Fibroblast of lung (primary cell): Measurements from ENCODE around the gene EHMT1. TPM values are rescaled to one million over a fixed set of nuclear protein-coding genes. Genes with fewer than 3 reads are reported as not detected.

ENCODE experiments used
- DNase-seq, 2 donors: peaks; one replicate each; pipeline versions ENCODE4 v3.0.0 to v3.0.0-alpha.2; 2010; ENCODE audit warnings: low read depth in 2 of 2
- H2AFZ ChIP-seq: 2 replicates; pipeline ENCODE4 v1.5.1; 2012; ENCODE audit warnings: low read length, control low read depth, inconsistent platforms
- H3K27ac ChIP-seq: 2 replicates; pipeline ENCODE4 v1.5.1; 2011; ENCODE audit warnings: low read length, control low read depth; ENCODE audit not compliant: insufficient read depth
- H3K27me3 ChIP-seq: 2 replicates; pipeline ENCODE4 v1.5.1; 2011; ENCODE audit warnings: mild to moderate bottlenecking, low read length; ENCODE audit not compliant: control insufficient read depth, insufficient read depth
- H3K36me3 ChIP-seq: 2 replicates; pipeline ENCODE4 v1.5.1; 2011; ENCODE audit warnings: low read length; ENCODE audit not compliant: control insufficient read depth, insufficient read depth
- H3K4me1 ChIP-seq: 2 replicates; pipeline ENCODE4 v1.5.1; 2011; ENCODE audit warnings: low read length; ENCODE audit not compliant: control insufficient read depth, insufficient read depth; ENCODE audit errors: extremely low read depth
- H3K4me2 ChIP-seq: 2 replicates; pipeline ENCODE4 v1.5.1; 2011; ENCODE audit warnings: low read length, control low read depth; ENCODE audit not compliant: insufficient read depth; ENCODE audit errors: extremely low read depth
- H3K4me3 ChIP-seq, 4 experiments: fragments of 200-600 bp in 1 of 4; sonication (generic) in 1 of 4; replicated peaks in 1 of 4; 2 replicates each; pipeline ENCODE4 v1.5.1; 2011 to 2016; ENCODE audit warnings: low read length in 4 of 4, low read depth in 3 of 4, mild to moderate bottlenecking in 3 of 4, control low read depth in 2 of 4, inconsistent platforms in 1 of 4, mixed read lengths in 1 of 4; ENCODE audit not compliant: insufficient read depth in 1 of 4; ENCODE audit errors: control extremely low read depth in 1 of 4
- H3K79me2 ChIP-seq: 2 replicates; pipeline ENCODE4 v1.5.1; 2012; ENCODE audit warnings: mild to moderate bottlenecking, low read length, inconsistent platforms; ENCODE audit not compliant: control insufficient read depth, insufficient read depth
- H3K9ac ChIP-seq: 2 replicates; pipeline ENCODE4 v1.5.1; 2011; ENCODE audit warnings: mild to moderate bottlenecking, low read length, control low read depth; ENCODE audit not compliant: insufficient read depth
- H3K9me3 ChIP-seq: 2 replicates; pipeline ENCODE4 v1.5.1; 2012; ENCODE audit warnings: low read depth, low read length; ENCODE audit not compliant: control insufficient read depth, insufficient read depth
- H4K20me1 ChIP-seq: 2 replicates; pipeline ENCODE4 v1.5.1; 2011; ENCODE audit warnings: low read length; ENCODE audit not compliant: control insufficient read depth, insufficient read depth; ENCODE audit errors: extremely low read depth
- EZH2 ChIP-seq: IDR thresholded peaks from 2 replicates; pipeline ENCODE4 v1.5.1; 2012; ENCODE audit warnings: low read length, control low read depth, mild to moderate bottlenecking; ENCODE audit errors: missing control alignments
- polyA plus RNA-seq, 2 donors: library from polyadenylated mRNA; depleted of rRNA in 1 of 2; stranded (reverse) in 1 of 2; unstranded in 1 of 2; fragments of >200 nt; gene quantifications; 2 replicates each; pipeline ENCODE4 v1.2.1, GENCODE V29; 2011 to 2012; ENCODE audit warnings: missing spikeins in 1 of 2
- total RNA-seq: library from RNA; depleted of rRNA; stranded (reverse); fragments of >200 nt; gene quantifications from 2 replicates; pipeline ENCODE4 v1.2.1, GENCODE V29; 2014
- TF ChIP-seq, protein P1 (sequence below), 2 donors: IDR thresholded peaks in 1 of 2; conservative IDR thresholded peaks in 1 of 2; 1 replicate in 1 of 2; 2 replicates in 1 of 2; pipeline ENCODE4 v1.5.1; 2011 to 2012; ENCODE audit warnings: low read length in 2 of 2, control low read depth in 1 of 2, inconsistent platforms in 1 of 2, low read depth in 1 of 2, mild to moderate bottlenecking in 1 of 2

EHMT1 gene
- total and polyA plus RNA-seq, 2 donors (not counting 1 experiment from before 2014, with no cell fraction given) = 22.4 to 48.6 TPM

DNA sequence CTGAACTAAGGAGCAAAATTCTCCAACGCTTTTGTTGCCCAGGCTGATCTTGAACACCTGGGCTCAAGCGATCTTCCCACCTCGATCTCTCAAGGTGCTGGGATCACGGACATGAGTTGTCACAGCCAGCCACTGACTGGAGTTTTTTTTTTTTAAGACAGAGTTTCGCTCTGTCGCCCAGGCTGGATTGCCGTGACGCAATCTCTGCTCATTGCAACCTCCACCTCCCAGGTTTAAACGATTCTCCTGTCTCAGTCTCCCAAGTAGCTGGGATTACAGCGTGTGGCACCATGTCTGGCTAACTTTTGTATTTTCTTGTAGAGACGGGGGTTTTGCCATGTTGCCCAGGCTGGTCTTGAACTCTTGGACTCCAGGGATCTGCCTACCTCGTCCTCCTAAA, 58.2 kb downstream of the EHMT1 start:
- Histone ChIP-seq H4K20me1 (no peaks in the 10 kb centered on the region), H2AFZ (no peak overlapping the region)
- TF ChIP-seq, protein P1, sequence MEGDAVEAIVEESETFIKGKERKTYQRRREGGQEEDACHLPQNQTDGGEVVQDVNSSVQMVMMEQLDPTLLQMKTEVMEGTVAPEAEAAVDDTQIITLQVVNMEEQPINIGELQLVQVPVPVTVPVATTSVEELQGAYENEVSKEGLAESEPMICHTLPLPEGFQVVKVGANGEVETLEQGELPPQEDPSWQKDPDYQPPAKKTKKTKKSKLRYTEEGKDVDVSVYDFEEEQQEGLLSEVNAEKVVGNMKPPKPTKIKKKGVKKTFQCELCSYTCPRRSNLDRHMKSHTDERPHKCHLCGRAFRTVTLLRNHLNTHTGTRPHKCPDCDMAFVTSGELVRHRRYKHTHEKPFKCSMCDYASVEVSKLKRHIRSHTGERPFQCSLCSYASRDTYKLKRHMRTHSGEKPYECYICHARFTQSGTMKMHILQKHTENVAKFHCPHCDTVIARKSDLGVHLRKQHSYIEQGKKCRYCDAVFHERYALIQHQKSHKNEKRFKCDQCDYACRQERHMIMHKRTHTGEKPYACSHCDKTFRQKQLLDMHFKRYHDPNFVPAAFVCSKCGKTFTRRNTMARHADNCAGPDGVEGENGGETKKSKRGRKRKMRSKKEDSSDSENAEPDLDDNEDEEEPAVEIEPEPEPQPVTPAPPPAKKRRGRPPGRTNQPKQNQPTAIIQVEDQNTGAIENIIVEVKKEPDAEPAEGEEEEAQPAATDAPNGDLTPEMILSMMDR (conservative IDR thresholded peaks at IDR 0.05 in 1 of 2, IDR thresholded peaks at IDR 0.05 in 1 of 2; ENCODE audit: low read depth in 1 of 2, low read length in 2 of 2) = no peak
- TF ChIP-seq EZH2 = no peak

DNA sequence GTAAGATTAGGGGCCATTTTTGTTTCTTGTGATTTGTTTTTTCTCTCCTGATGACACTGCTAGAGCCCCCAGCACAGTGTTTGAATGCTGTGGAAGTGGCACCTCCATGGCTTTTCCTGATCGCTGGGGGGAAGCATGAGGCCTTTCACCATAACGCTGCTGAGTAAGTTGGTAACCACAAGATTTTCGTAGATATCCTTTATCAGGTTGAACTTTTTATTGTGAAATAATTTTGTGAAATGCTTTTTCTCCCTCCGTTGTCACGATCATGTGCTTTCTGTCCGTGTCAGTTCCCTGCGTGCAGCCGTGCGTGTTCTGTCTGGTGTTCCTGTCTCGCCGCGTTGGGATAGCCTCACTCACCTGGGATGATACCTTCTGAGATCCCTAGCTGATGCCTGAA, 59.4 kb downstream of the EHMT1 start:
- Histone ChIP-seq H3K4me3 (no peak overlapping the region), H3K9ac (no peak overlapping the region), H3K36me3 (no peaks in the 10 kb centered on the region), H3K9me3 (no peaks in the 10 kb centered on the region), H3K79me2 (peaks cover 59% of the 10 kb centered on the region), H3K4me1 (peaks cover 2% of the 10 kb centered on the region), H3K27ac (no peak overlapping the region), H4K20me1 (no peaks in the 10 kb centered on the region), H2AFZ (no peak overlapping the region), H3K27me3 (no peaks in the 10 kb centered on the region), H3K4me2 (no peak overlapping the region)
- no peak for DNase-seq
- TF ChIP-seq, protein P1 (conservative IDR thresholded peaks at IDR 0.05 in 1 of 2, IDR thresholded peaks at IDR 0.05 in 1 of 2; ENCODE audit: low read depth in 1 of 2, low read length in 2 of 2) = no peak
- TF ChIP-seq EZH2 = no peak

More for the DNA sequence above, 58.2 kb downstream of the EHMT1 start:
- H3K9ac ChIP-seq = no peak overlapping the region
- peaks cover 54% of the 10 kb centered on the region for H3K79me2 ChIP-seq
- no peak overlapping the region for H3K27ac ChIP-seq
- DNase-seq = no peak
- no peak overlapping the region for H3K4me3 ChIP-seq
- no peaks in the 10 kb centered on the region for H3K9me3 ChIP-seq
- no peaks in the 10 kb centered on the region for H3K27me3 ChIP-seq
- no peak overlapping the region for H3K4me2 ChIP-seq
- H3K36me3 ChIP-seq = no peaks in the 10 kb centered on the region
- H3K4me1 ChIP-seq = peaks cover 2% of the 10 kb centered on the region

DNA sequence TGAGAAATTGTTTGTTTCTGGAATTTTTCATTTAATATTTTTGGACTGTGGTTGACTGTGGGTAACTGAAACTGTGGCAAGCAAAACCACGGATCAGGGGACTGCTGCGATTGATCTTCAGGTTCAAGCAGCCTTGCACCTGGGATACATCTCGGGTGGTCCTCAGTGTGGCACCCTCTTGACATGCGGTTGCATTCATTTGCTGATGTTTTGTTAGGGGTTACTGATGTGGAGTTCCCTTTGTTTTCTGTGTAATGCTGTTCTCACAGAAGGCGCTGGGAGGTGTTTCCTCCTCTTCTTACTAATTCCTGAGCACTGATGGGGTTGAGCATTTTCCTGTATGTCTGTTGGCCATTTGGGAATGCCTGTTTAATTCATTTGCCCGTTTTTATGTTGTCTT, 60.4 kb downstream of the EHMT1 start:
- H3K36me3 ChIP-seq = no peaks in the 10 kb centered on the region
- no peak overlapping the region for H2AFZ ChIP-seq
- H3K4me1 ChIP-seq = no peaks in the 10 kb centered on the region
- no peak overlapping the region for H3K27ac ChIP-seq
- H3K4me2 ChIP-seq = no peak overlapping the region
- H3K79me2 ChIP-seq = peaks cover 53% of the 10 kb centered on the region
- H3K4me3 ChIP-seq = no peak overlapping the region
- no peaks in the 10 kb centered on the region for H3K9me3 ChIP-seq
- no peaks in the 10 kb centered on the region for H3K27me3 ChIP-seq
- no peak for DNase-seq
- TF ChIP-seq, protein P1 (conservative IDR thresholded peaks at IDR 0.05 in 1 of 2, IDR thresholded peaks at IDR 0.05 in 1 of 2; ENCODE audit: low read depth in 1 of 2, low read length in 2 of 2) = no peak
- no peak for TF ChIP-seq EZH2
- no peaks in the 10 kb centered on the region for H4K20me1 ChIP-seq
- H3K9ac ChIP-seq = no peak overlapping the region
